HEK293T (cell line): Measurements from ENCODE around the gene TBL1X.

Experiments used
- CTCF ChIA-PET: fragments of 350-600 bp; formaldehyde crosslinking; extraction: SDS; loops from one replicate; lab custom pipeline; 2021; ENCODE audit warnings: antibody characterized with exemption, inconsistent platforms; lab: Yijun Ruan, JAX
- POLR2A ChIA-PET: fragments of 350-600 bp; formaldehyde crosslinking; extraction: SDS; loops from one replicate; lab custom pipeline; 2020; ENCODE audit warnings: antibody characterized with exemption, inconsistent platforms; lab: Yijun Ruan, JAX
- DNase-seq: peaks from one replicate; pipeline ENCODE4 v3.0.0; 2012; ENCODE audit warnings: mixed read lengths; ENCODE audit errors: extremely low spot score
- ARNT ChIP-seq: fragments of 450-650 bp; IDR thresholded peaks from 2 replicates; pipeline ENCODE4 v1.6.1; 2017; ENCODE audit warnings: mild to moderate bottlenecking
- BHLHE40 ChIP-seq: fragments of 450-650 bp; IDR thresholded peaks from 2 replicates; pipeline ENCODE4 v1.6.1; 2016; ENCODE audit warnings: mild to moderate bottlenecking, moderate library complexity, borderline replicate concordance
- CTBP1 ChIP-seq: fragments of 450-650 bp; IDR thresholded peaks from 2 replicates; pipeline ENCODE4 v1.6.1; 2016; ENCODE audit warnings: borderline replicate concordance
- ELF4 ChIP-seq: fragments of 450-650 bp; IDR thresholded peaks from 2 replicates; pipeline ENCODE4 v1.6.1; 2017; ENCODE audit warnings: antibody characterized with exemption
- FOXA1 ChIP-seq: fragments of 450-650 bp; IDR thresholded peaks from 2 replicates; pipeline ENCODE4 v1.6.1; 2016; ENCODE audit warnings: mild to moderate bottlenecking
- FOXK2 ChIP-seq: fragments of 450-650 bp; IDR thresholded peaks from 2 replicates; pipeline ENCODE4 v1.6.1; 2016; ENCODE audit warnings: mild to moderate bottlenecking
- FOXM1 ChIP-seq: fragments of 450-650 bp; IDR thresholded peaks from 2 replicates; pipeline ENCODE4 v1.6.1; 2017; ENCODE audit warnings: mild to moderate bottlenecking, borderline replicate concordance
- HDGF ChIP-seq: fragments of 450-650 bp; IDR thresholded peaks from 2 replicates; pipeline ENCODE4 v1.6.1; 2017; ENCODE audit warnings: antibody characterized with exemption, borderline replicate concordance
- L3MBTL2 ChIP-seq: fragments of 450-650 bp; conservative IDR thresholded peaks from 2 replicates; pipeline ENCODE4 v1.6.1; 2016; ENCODE audit warnings: mild to moderate bottlenecking
- LEF1 ChIP-seq: fragments of 450-650 bp; IDR thresholded peaks from 2 replicates; pipeline ENCODE4 v1.6.1; 2017; ENCODE audit warnings: mild to moderate bottlenecking, borderline replicate concordance
- NFRKB ChIP-seq: fragments of 450-650 bp; IDR thresholded peaks from 2 replicates; pipeline ENCODE4 v1.6.1; 2016; ENCODE audit warnings: mild to moderate bottlenecking, moderate library complexity
- PKNOX1 ChIP-seq: fragments of 450-650 bp; IDR thresholded peaks from 2 replicates; pipeline ENCODE4 v1.6.1; 2016
- SP1 ChIP-seq: fragments of 450-650 bp; IDR thresholded peaks from 2 replicates; pipeline ENCODE4 v1.6.1; 2017
- SUZ12 ChIP-seq: fragments of 450-650 bp; IDR thresholded peaks from 2 replicates; pipeline ENCODE4 v1.6.1; 2016; ENCODE audit warnings: mild to moderate bottlenecking
- TARDBP ChIP-seq: fragments of 450-650 bp; IDR thresholded peaks from 2 replicates; pipeline ENCODE4 v1.6.1; 2016
- ZNF384 ChIP-seq: fragments of 450-650 bp; IDR thresholded peaks from 2 replicates; pipeline ENCODE4 v1.6.1; 2016

Gene TBL1X

GRCh38 chrX:9772943-9773342 is 308.1 kb downstream of the TBL1X start:
- POLR2A ChIA-PET = no interaction called here
- CTCF ChIA-PET = no interaction called here
- TF ChIP-seq SP1 (no peak), PKNOX1 (no peak), L3MBTL2 (no peak), NFRKB (no peak), FOXM1 (no peak), LEF1 (no peak), HDGF (no peak), BHLHE40 (no peak), FOXA1 (no peak), TARDBP (no peak), ARNT (no peak), FOXK2 (no peak), ZNF384 (no peak), SUZ12 (no peak), ELF4 (no peak), CTBP1 (no peak)
- no peak for DNase-seq

GRCh38 chrX:9775930-9776329 is 311.1 kb downstream of the TBL1X start:
- TF ChIP-seq ELF4 (no peak), NFRKB (no peak), L3MBTL2 (no peak), FOXA1 (no peak), FOXK2 (no peak), HDGF (no peak), CTBP1 (no peak), BHLHE40 (no peak), SUZ12 (no peak), TARDBP (no peak), ZNF384 (no peak), SP1 (no peak), FOXM1 (no peak), PKNOX1 (no peak), ARNT (no peak)
- no peak for DNase-seq
- POLR2A ChIA-PET = no interaction called here
- CTCF ChIA-PET = no interaction called here

GRCh38 chrX:9781941-9782340 is 317.1 kb downstream of the TBL1X start:
- ChIA-PET POLR2A (no interaction called here), CTCF (no interaction called here)
- no peak for DNase-seq
- TF ChIP-seq ELF4 (no peak), BHLHE40 (no peak), PKNOX1 (no peak), SP1 (no peak), SUZ12 (no peak)

- CTCF ChIA-PET = no interaction called here
- TF ChIP-seq L3MBTL2 (no peak), HDGF (no peak), FOXK2 (no peak), CTBP1 (no peak), ELF4 (no peak), ZNF384 (no peak), BHLHE40 (no peak)
- POLR2A ChIA-PET = no interaction called here
- no peak for DNase-seq
These were observed 319.5 kb downstream of the TBL1X start for GRCh38 chrX:9784332-9784731.

DNA sequence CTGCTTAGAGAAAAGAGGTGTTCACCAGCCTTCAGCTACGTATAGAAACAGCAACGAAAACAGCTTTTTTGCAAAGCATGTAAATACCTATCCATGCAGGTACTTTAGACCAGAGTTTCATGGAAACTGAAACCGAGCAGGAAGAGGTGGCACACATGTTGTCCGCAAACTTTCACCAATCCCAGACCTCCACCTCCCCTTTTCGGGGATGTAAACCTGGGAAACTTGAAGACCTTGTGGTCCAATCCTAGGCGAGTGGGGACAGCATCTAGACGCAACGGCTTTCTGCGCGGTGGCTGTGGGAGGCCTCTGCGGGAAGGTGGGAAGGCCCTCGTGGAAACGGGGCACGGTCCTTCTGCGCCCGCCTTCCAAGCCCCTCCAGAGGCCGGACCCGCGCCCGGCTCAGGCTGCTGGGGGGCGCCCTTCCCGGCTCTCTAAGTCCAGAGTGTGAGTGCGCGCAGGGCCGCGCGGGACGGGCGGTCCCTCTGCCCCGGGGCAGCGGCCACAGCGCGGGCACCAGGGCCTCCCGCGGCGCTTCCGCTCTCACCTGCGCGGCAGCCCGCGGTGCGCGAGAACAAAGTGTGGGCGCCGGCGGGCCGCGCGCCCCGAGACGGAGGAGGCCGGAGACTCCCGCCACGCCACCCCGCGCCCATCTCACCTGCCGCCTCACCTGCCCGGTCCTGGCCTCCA is 320.5 kb downstream of the TBL1X start:
- TF ChIP-seq ZNF384 (no peak), TARDBP (no peak)
- ChIA-PET POLR2A (no interaction called here), CTCF (no interaction called here)
- DNase-seq = no peak

DNA sequence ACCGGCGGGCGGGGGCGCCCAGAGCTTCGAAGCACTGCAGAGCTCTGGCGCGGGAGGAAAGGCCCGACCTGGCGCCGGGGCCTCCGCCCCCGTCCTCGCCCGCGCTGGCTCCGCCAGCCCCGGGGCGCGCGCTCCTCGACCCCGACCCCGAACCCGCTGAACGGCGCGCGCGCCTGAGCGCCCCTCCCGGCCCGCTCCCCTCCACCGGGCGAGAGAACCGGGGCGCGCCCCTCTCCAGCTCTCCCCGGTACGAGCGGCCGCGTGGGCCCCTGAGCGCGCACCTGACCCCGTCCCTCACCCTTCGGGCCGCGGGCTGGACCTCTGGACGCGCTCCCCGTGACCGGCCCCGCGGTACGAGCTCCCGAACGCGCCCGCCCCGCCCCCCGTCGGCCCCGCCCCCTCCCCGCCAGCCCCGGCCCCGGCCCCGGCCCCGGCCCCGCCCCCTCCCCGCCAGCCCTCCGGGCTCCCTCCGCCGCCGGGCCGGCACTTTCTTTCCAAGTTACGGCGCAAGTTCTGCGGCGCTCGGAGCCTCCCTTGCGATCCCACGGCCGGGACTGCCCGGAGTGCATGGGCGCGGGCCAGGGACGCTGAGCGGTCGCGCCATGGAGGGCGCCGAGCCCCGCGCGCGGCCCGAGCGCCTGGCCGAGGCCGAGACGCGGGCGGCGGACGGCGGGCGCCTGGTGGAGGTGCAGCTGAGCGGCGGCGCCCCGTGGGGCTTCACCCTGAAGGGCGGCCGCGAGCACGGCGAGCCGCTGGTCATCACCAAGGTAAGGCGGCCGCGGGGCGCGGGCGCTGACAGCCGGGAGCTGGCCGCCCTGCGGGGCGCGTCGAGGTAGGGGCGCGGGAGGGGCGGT is 321.3 kb downstream of the TBL1X start, which contains the start of gene SHROOM2:
Gene SHROOM2, plus strand, starts transcription at position 486 of the 854 bp plus-strand sequence. Its CDS starts 117 bp downstream, at position 603.
- no peak for TF ChIP-seq FOXK2
- no peak for TF ChIP-seq ZNF384
- TF ChIP-seq PKNOX1 = no peak
- no peak for TF ChIP-seq SP1
- no peak for TF ChIP-seq TARDBP
- no peak for TF ChIP-seq ARNT
- no peak for TF ChIP-seq CTBP1
- no peak for TF ChIP-seq HDGF
- no peak for TF ChIP-seq LEF1
- TF ChIP-seq SUZ12 = no peak
- TF ChIP-seq NFRKB = no peak
- TF ChIP-seq FOXA1 = no peak
- no peak for TF ChIP-seq ELF4
- no peak for TF ChIP-seq FOXM1
- POLR2A ChIA-PET = no interaction called here
- DNase-seq = peak; percentile 33
- CTCF ChIA-PET = no interaction called here
